GM23248 (cell line): ENCODE data around the gene SOX8. TPM values are rescaled to one million over a fixed set of nuclear protein-coding genes. Genes with fewer than 3 reads are reported as not detected.

Experiments used
- DNase-seq: peaks from one replicate; pipeline ENCODE4 v3.0.0-alpha.2; 2015
- H2AFZ ChIP-seq: fragments of 200-600 bp; sonication (generic); 2 replicates; pipeline ENCODE4 v1.6.1; 2016; ENCODE audit warnings: antibody characterized with exemption
- H3F3A ChIP-seq: fragments of 200-600 bp; sonication (generic); 2 replicates; pipeline ENCODE4 v1.6.1; 2016; ENCODE audit warnings: mild to moderate bottlenecking, antibody characterized with exemption, mixed run types; ENCODE audit not compliant: insufficient read depth
- H3K27ac ChIP-seq: fragments of 200-600 bp; sonication (generic); 2 replicates; pipeline ENCODE4 v1.5.1; 2016; ENCODE audit warnings: mild to moderate bottlenecking
- H3K27me3 ChIP-seq: fragments of 200-600 bp; sonication (generic); replicated peaks from 2 replicates; pipeline ENCODE4 v1.6.1; 2016; ENCODE audit warnings: mild to moderate bottlenecking; ENCODE audit not compliant: insufficient read depth
- H3K36me3 ChIP-seq: fragments of 200-600 bp; sonication (generic); 2 replicates; pipeline ENCODE4 v1.6.1; 2016; ENCODE audit warnings: low read depth, mild to moderate bottlenecking
- H3K4me1 ChIP-seq: fragments of 200-600 bp; sonication (generic); 2 replicates; pipeline ENCODE4 v1.6.1; 2016; ENCODE audit warnings: mild to moderate bottlenecking; ENCODE audit not compliant: insufficient read depth
- H3K4me2 ChIP-seq: fragments of 200-600 bp; sonication (generic); one replicate; pipeline ENCODE4 v1.6.1; 2016; ENCODE audit warnings: mild to moderate bottlenecking; ENCODE audit not compliant: unreplicated experiment
- H3K4me3 ChIP-seq: fragments of 200-600 bp; sonication (generic); 2 replicates; pipeline ENCODE4 v1.5.1; 2016; ENCODE audit warnings: mild to moderate bottlenecking
- H3K79me2 ChIP-seq: fragments of 200-600 bp; sonication (generic); 2 replicates; pipeline ENCODE4 v1.6.1; 2016; ENCODE audit warnings: mild to moderate bottlenecking; ENCODE audit not compliant: insufficient read depth
- H3K9ac ChIP-seq: fragments of 200-600 bp; sonication (generic); 2 replicates; pipeline ENCODE4 v1.6.1; 2016; ENCODE audit warnings: mild to moderate bottlenecking
- H3K9me2 ChIP-seq: fragments of 200-600 bp; sonication (generic); 2 replicates; pipeline ENCODE4 v1.6.1; 2016; ENCODE audit warnings: mixed run types, mild to moderate bottlenecking, moderate library complexity; ENCODE audit not compliant: insufficient read depth
- H3K9me3 ChIP-seq: fragments of 200-600 bp; sonication (generic); one replicate; pipeline ENCODE4 v1.6.1; 2017; ENCODE audit warnings: low read depth
- H4K20me1 ChIP-seq: fragments of 200-600 bp; sonication (generic); 2 replicates; pipeline ENCODE4 v1.6.0; 2016; ENCODE audit not compliant: insufficient read depth
- EZH2 ChIP-seq: fragments of 200-600 bp; sonication (generic); IDR thresholded peaks from 2 replicates; pipeline ENCODE4 v1.6.1; 2018; ENCODE audit warnings: antibody characterized with exemption, mild to moderate bottlenecking; ENCODE audit not compliant: insufficient read depth, poor library complexity, severe bottlenecking
- EZH2phosphoT487 ChIP-seq: fragments of 200-600 bp; sonication (generic); IDR thresholded peaks from 2 replicates; pipeline ENCODE4 v1.6.1; 2018; ENCODE audit warnings: antibody characterized with exemption, moderate library complexity, mild to moderate bottlenecking, low read depth; ENCODE audit not compliant: insufficient read depth
- WGBS, 2 experiments: methylation state at CpG; one replicate each; pipeline ENCODE4 v1.1.6; 2015 to 2017; ENCODE audit warnings: low lambda C conversion rate in 2 of 2, low coverage in 1 of 2; ENCODE audit errors: missing lambda C conversion rate in 2 of 2; 5-methylcytosine and 5-hydroxymethylcytosine counted together
- in situ Hi-C: fragments of 300-500 bp; cut with MboI; formaldehyde crosslinking; loops from 2 replicates; pipeline ENCODE4 v1.15.0; 2020
- polyA plus RNA-seq: library from polyadenylated mRNA; unstranded; fragments of >200 nt; fragmentation: Nextera tagmentation; extraction: Ambion mirVana; gene quantifications from 2 replicates; pipeline ENCODE4 v1.2.1, GENCODE V29; 2016
- total RNA-seq: library from RNA; depleted of rRNA; stranded (reverse); fragments of >200 nt; shearing (Covaris generic); gene quantifications from 2 replicates; pipeline ENCODE4 v1.2.3, GENCODE V29; 2014

The SOX8 gene
- total and polyA plus RNA-seq, 2 experiments from 2014 or later, result 0.15 to 0.43 TPM

DNA sequence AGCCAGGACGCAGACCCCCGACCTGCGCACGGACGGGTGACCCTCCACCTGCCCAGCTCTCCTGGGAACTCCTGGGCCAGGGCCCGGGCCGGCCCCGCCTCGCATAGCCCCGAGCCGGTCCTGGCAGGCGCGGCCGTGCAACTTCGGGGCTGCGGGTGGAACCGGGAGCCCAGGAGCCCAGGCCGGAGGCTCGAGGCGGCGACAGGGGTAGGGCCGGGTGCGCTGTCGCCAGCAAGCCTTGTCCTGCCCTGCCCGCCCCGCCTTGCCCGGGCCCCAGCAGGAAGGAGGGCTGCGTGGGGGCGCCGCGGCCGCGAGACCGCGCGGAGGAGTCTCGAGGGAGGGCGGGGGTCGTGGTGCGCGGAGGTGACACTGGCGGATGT is 11.2 kb upstream of the SOX8 start:
- H3K27ac ChIP-seq, result peak overlapping the region; percentile 55
- H3K4me1 ChIP-seq, result no peaks in the 10 kb centered on the region
- H3F3A ChIP-seq, result no peaks in the 10 kb centered on the region
- H3K36me3 ChIP-seq, result no peaks in the 10 kb centered on the region
- H3K4me3 ChIP-seq, result peak overlapping the region; percentile 80
- no peaks in the 10 kb centered on the region for H3K9me2 ChIP-seq
- no peaks in the 10 kb centered on the region for H3K27me3 ChIP-seq
- H3K9ac ChIP-seq, result peak overlapping the region; percentile 89
- DNase-seq, result peak; percentile 47
- in situ Hi-C loops, result no loop called here
- H3K79me2 ChIP-seq, result peaks cover 8% of the 10 kb centered on the region; the same call in 1 of the 2 replicates
- TF ChIP-seq EZH2phosphoT487 (no peak), EZH2 (no peak)
- H2AFZ ChIP-seq, result peak overlapping the region; percentile 89
- H3K4me2 ChIP-seq, result peak overlapping the region; percentile 76
- H4K20me1 ChIP-seq, result no peaks in the 10 kb centered on the region
- WGBS, 2 experiments, result 0 to 1% methylated on average over 16 to 33 of the region's 42 CpGs
- H3K9me3 ChIP-seq, result no peaks in the 10 kb centered on the region

DNA sequence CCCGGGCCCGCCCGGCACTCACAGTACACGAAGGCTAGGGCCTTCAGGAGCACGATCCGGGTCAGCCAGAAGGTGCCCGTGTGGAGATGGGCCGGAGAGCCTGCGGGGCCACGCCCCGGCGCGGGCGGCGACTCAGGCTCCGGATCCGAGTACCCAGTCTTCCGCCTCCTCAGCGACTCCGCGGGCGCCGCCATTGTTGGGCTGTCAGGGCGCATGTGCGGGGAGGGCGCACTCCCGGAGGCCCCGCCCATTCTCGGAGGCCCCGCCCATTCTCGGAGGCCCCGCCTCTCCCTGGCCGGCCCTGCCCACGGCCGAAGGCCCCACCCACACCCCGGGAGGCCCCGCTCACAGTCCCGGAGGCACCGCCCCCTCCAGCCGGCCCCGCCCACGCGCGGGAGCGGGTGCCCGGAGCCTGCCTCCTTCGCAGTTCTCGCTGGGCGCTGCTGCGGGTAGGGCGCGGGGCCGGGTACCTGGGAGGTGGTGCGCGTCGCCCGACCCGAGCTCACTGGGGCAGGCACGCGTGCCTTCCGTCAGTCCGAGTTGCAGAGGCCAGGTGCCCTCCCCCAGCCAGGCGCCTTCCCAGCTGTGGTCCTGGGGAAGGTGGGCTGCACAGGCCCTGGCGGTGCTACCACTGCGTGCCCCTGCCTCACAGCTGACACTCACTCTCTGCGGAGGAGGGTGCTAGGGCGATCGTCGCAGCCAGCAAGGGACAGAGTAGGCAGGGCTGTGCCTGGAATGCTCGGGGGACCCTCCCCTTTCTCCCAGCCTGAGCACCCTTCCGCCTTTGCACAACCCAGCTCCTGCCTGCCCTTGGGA is 10.6 kb upstream of the SOX8 start, which contains the start of gene LMF1:
Gene LMF1 (minus strand): TSS at position 219 of the 816 bp plus-strand sequence. CDS start 4 bp downstream, at position 215.
- 7 to 9% methylated on average over 43 to 45 of the region's 71 CpGs for WGBS, 2 experiments

DNA sequence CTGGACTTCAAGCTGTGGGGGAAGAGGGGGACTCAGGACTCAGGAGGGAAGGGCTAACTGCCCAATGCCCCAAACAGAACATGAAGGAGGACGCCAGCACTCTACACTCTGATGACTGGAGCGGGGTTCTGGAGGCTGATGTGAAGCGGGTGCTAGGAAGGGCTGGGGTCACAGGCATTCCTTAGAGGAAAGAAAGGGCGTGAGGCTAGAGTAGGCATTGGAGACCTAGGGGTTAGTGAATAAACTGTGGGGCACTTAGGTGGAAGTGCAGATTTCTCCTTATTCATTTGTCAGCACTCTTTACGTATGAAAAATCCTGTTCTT is 10.0 kb upstream of the SOX8 start:
- H2AFZ ChIP-seq, result no peak overlapping the region
- WGBS, 2 experiments, result 92 to 95% methylated on average over 5 of the region's 5 CpGs
- H4K20me1 ChIP-seq, result no peaks in the 10 kb centered on the region
- no peaks in the 10 kb centered on the region for H3K4me1 ChIP-seq
- H3F3A ChIP-seq, result no peaks in the 10 kb centered on the region
- no peaks in the 10 kb centered on the region for H3K27me3 ChIP-seq
- TF ChIP-seq EZH2 (no peak), EZH2phosphoT487 (no peak)
- H3K79me2 ChIP-seq, result peaks cover 8% of the 10 kb centered on the region; the same call in 1 of the 2 replicates
- DNase-seq, result no peak
- H3K9ac ChIP-seq, result no peak overlapping the region
- in situ Hi-C loops, result no loop called here
- H3K9me3 ChIP-seq, result no peaks in the 10 kb centered on the region
- H3K36me3 ChIP-seq, result no peaks in the 10 kb centered on the region
- H3K4me2 ChIP-seq, result no peak overlapping the region
- H3K4me3 ChIP-seq, result no peak overlapping the region
- H3K9me2 ChIP-seq, result no peaks in the 10 kb centered on the region
- H3K27ac ChIP-seq, result no peak overlapping the region

More for the DNA sequence above, 10.6 kb upstream of the SOX8 start, which contains the start of gene LMF1:
- TF ChIP-seq EZH2 (no peak), EZH2phosphoT487 (no peak)
- Histone ChIP-seq H3K4me1 (no peaks in the 10 kb centered on the region), H3K27me3 (no peaks in the 10 kb centered on the region), H3K4me2 (peak within 1 kb of the TSS; percentile 76), H3K9me2 (no peaks in the 10 kb centered on the region), H3K27ac (peak within 1 kb of the TSS; percentile 55), H3F3A (no peaks in the 10 kb centered on the region), H3K9me3 (no peaks in the 10 kb centered on the region), H4K20me1 (no peaks in the 10 kb centered on the region), H2AFZ (peak within 1 kb of the TSS; percentile 89), H3K36me3 (no peaks in the 10 kb centered on the region), H3K79me2 (peaks cover 8% of the 10 kb centered on the region; the same call in 1 of the 2 replicates), H3K4me3 (peak within 1 kb of the TSS; percentile 80), H3K9ac (peak within 1 kb of the TSS; percentile 89)
- DNase-seq, result peak; percentile 96
- in situ Hi-C loops, result no loop called here

GRCh38 chr16:971981-972315 is 9.6 kb upstream of the SOX8 start:
- Histone ChIP-seq H3F3A (no peaks in the 10 kb centered on the region), H2AFZ (no peak overlapping the region), H4K20me1 (no peaks in the 10 kb centered on the region), H3K4me2 (no peak overlapping the region), H3K79me2 (peaks cover 8% of the 10 kb centered on the region; the same call in 1 of the 2 replicates), H3K36me3 (no peaks in the 10 kb centered on the region), H3K9ac (no peak overlapping the region), H3K4me3 (no peak overlapping the region), H3K9me2 (no peaks in the 10 kb centered on the region), H3K27ac (no peak overlapping the region), H3K9me3 (no peaks in the 10 kb centered on the region), H3K27me3 (no peaks in the 10 kb centered on the region), H3K4me1 (no peaks in the 10 kb centered on the region)
- WGBS, 2 experiments, result 79 to 80% methylated on average over 8 of the region's 8 CpGs
- TF ChIP-seq EZH2phosphoT487 (no peak), EZH2 (no peak)
- no peak for DNase-seq
- in situ Hi-C loops, result no loop called here
